Measurements from ENCODE around the gene HOPX.
"Not testable (repeated sequence)": the region's sequence is repeated elsewhere in the genome, so short reads cannot be mapped to it uniquely, and the experiment has no call there.

HOPX gene

GRCh38 chr4:56637154-56637553, 43.9 kb downstream of the HOPX start:
- H3K4me1 ChIP-seq (ENCODE audit: insufficient read depth, low read length): no peaks in the 10 kb centered on the region
- H3K27me3 ChIP-seq (ENCODE audit: insufficient read depth, low read length): no peaks in the 10 kb centered on the region
- no peaks in the 10 kb centered on the region for H3K36me3 ChIP-seq (ENCODE audit: insufficient read depth, low read depth, low read length)
- H3K27ac ChIP-seq (ENCODE audit: low read length): no peak overlapping the region
- H3K9ac ChIP-seq (ENCODE audit: low read depth, low read length): no peak overlapping the region
- H3K9me3 ChIP-seq (ENCODE audit: insufficient read depth, low read depth, low read length): no peaks in the 10 kb centered on the region; the same call in 1 of the 2 replicates
- no peak overlapping the region for H3K4me3 ChIP-seq (ENCODE audit: low read length)

- not testable (repeated sequence) for H3K9ac ChIP-seq (ENCODE audit: low read depth, low read length); H3K27me3 ChIP-seq (ENCODE audit: insufficient read depth, low read length); H3K36me3 ChIP-seq (ENCODE audit: insufficient read depth, low read depth, low read length); H3K27ac ChIP-seq (ENCODE audit: low read length); H3K4me1 ChIP-seq (ENCODE audit: insufficient read depth, low read length); H3K4me3 ChIP-seq (ENCODE audit: low read length); H3K9me3 ChIP-seq (ENCODE audit: insufficient read depth, low read depth, low read length)
Measured at GRCh38 chr4:56634954-56635353, 46.1 kb downstream of the HOPX start.

GRCh38 chr4:56633486-56633885, 47.6 kb downstream of the HOPX start:
- Histone ChIP-seq H3K9me3 (ENCODE audit: insufficient read depth, low read depth, low read length) (no peaks in the 10 kb centered on the region; the same call in 1 of the 2 replicates), H3K4me3 (ENCODE audit: low read length) (no peak overlapping the region), H3K27me3 (ENCODE audit: insufficient read depth, low read length) (no peaks in the 10 kb centered on the region), H3K4me1 (ENCODE audit: insufficient read depth, low read length) (no peaks in the 10 kb centered on the region), H3K9ac (ENCODE audit: low read depth, low read length) (no peak overlapping the region), H3K27ac (ENCODE audit: low read length) (no peak overlapping the region), H3K36me3 (ENCODE audit: insufficient read depth, low read depth, low read length) (no peaks in the 10 kb centered on the region)

GRCh38 chr4:56630876-56631666, 50.0 kb downstream of the HOPX start:
- no peak overlapping the region for H3K9ac ChIP-seq (ENCODE audit: low read depth, low read length)
- no peaks in the 10 kb centered on the region for H3K4me1 ChIP-seq (ENCODE audit: insufficient read depth, low read length)
- H3K27me3 ChIP-seq (ENCODE audit: insufficient read depth, low read length): no peaks in the 10 kb centered on the region
- no peak overlapping the region for H3K27ac ChIP-seq (ENCODE audit: low read length)
- H3K9me3 ChIP-seq (ENCODE audit: insufficient read depth, low read depth, low read length): peaks cover 14% of the 10 kb centered on the region
- no peaks in the 10 kb centered on the region for H3K36me3 ChIP-seq (ENCODE audit: insufficient read depth, low read depth, low read length)
- no peak overlapping the region for H3K4me3 ChIP-seq (ENCODE audit: low read length)

- no peaks in the 10 kb centered on the region for H3K27me3 ChIP-seq (ENCODE audit: insufficient read depth, low read length)
- peaks cover 33% of the 10 kb centered on the region for H3K9me3 ChIP-seq (ENCODE audit: insufficient read depth, low read depth, low read length)
- H3K36me3 ChIP-seq (ENCODE audit: insufficient read depth, low read depth, low read length): no peaks in the 10 kb centered on the region
Measured at GRCh38 chr4:56628592-56628991, 52.5 kb downstream of the HOPX start.

DNA sequence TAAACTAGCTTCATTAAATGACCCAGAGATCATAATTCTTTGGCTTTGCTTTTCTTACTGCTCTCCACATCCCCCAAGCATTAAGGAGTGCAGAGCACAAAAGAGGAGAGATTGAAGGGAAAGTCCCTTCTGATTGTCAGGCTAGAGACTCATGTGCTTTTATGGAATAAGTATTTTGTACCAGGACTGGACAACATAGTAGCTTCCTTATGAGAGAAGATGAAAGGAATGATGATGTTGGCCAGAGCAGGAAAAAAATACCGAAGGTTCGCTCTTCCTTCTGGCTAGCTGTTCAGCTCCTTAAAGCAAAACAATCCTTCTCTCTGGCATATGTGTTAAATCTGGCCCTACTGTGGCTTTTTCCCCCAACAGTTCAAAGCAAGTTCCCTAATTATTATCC, 53.1 kb downstream of the HOPX start:
- peaks cover 38% of the 10 kb centered on the region for H3K9me3 ChIP-seq (ENCODE audit: insufficient read depth, low read depth, low read length)
- H3K36me3 ChIP-seq (ENCODE audit: insufficient read depth, low read depth, low read length): no peaks in the 10 kb centered on the region
- H3K27me3 ChIP-seq (ENCODE audit: insufficient read depth, low read length): no peaks in the 10 kb centered on the region
- H3K9ac ChIP-seq (ENCODE audit: low read depth, low read length): no peak overlapping the region
- no peaks in the 10 kb centered on the region for H3K4me1 ChIP-seq (ENCODE audit: insufficient read depth, low read length)
- no peak overlapping the region for H3K4me3 ChIP-seq (ENCODE audit: low read length)
- no peak overlapping the region for H3K27ac ChIP-seq (ENCODE audit: low read length)

More at GRCh38 chr4:56628592-56628991, 52.5 kb downstream of the HOPX start:
- no peak overlapping the region for H3K9ac ChIP-seq (ENCODE audit: low read depth, low read length)
- no peaks in the 10 kb centered on the region for H3K4me1 ChIP-seq (ENCODE audit: insufficient read depth, low read length)
- no peak overlapping the region for H3K27ac ChIP-seq (ENCODE audit: low read length)
- H3K4me3 ChIP-seq (ENCODE audit: low read length): no peak overlapping the region

DNA sequence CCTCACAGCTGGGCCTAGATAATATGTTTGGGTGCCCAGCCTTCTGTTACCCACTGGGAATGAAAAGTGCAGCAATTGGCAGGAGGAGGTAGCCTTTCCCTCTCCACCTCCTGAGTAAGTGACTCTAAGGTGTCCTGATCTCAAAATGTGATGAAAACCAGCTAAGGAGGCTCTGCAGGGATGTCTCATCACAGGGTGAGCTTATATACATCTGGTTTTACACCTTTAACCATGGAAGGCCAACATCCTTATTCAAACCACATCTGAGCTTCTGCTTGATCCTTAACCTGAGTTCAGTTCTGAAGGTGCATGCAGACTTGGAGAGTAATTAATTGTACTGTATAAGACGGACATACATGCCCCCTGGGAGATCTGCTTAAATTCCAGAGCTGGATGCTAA, 53.7 kb downstream of the HOPX start:
- H3K9ac ChIP-seq (ENCODE audit: low read depth, low read length): no peak overlapping the region
- no peaks in the 10 kb centered on the region for H3K4me1 ChIP-seq (ENCODE audit: insufficient read depth, low read length)
- H3K9me3 ChIP-seq (ENCODE audit: insufficient read depth, low read depth, low read length): peaks cover 38% of the 10 kb centered on the region
- H3K4me3 ChIP-seq (ENCODE audit: low read length): no peak overlapping the region
- H3K27ac ChIP-seq (ENCODE audit: low read length): no peak overlapping the region
- H3K36me3 ChIP-seq (ENCODE audit: insufficient read depth, low read depth, low read length): no peaks in the 10 kb centered on the region
- no peaks in the 10 kb centered on the region for H3K27me3 ChIP-seq (ENCODE audit: insufficient read depth, low read length)

- H3K27ac ChIP-seq (ENCODE audit: low read length): no peak overlapping the region
- no peaks in the 10 kb centered on the region for H3K4me1 ChIP-seq (ENCODE audit: insufficient read depth, low read length)
Measured at GRCh38 chr4:56626963-56627362, 54.1 kb downstream of the HOPX start.

DNA sequence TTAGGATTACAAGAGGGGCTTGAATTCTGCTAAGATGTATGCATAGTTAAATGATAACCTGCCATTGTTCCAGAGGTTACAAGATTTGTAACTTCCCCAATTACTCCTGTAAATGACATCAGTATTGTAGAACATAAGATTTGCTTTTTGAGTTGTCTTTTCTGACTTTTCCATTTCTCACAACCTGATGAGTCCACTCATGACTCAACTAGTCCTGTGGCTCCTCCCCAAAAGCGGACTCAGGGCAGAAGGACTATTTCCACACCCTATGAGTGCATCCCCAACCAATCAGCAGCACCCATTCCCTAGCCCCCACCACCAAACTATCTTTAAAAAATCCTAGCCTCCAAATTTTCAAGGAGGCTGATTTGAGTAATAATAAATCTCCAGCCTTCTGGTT, 54.7 kb downstream of the HOPX start:
- Histone ChIP-seq H3K9me3 (ENCODE audit: insufficient read depth, low read depth, low read length) (peaks cover 38% of the 10 kb centered on the region), H3K4me1 (ENCODE audit: insufficient read depth, low read length) (no peaks in the 10 kb centered on the region), H3K9ac (ENCODE audit: low read depth, low read length) (no peak overlapping the region), H3K36me3 (ENCODE audit: insufficient read depth, low read depth, low read length) (no peaks in the 10 kb centered on the region), H3K27ac (ENCODE audit: low read length) (no peak overlapping the region), H3K27me3 (ENCODE audit: insufficient read depth, low read length) (no peaks in the 10 kb centered on the region), H3K4me3 (ENCODE audit: low read length) (no peak overlapping the region)

More at GRCh38 chr4:56626963-56627362, 54.1 kb downstream of the HOPX start:
- Histone ChIP-seq H3K9me3 (ENCODE audit: insufficient read depth, low read depth, low read length) (peaks cover 38% of the 10 kb centered on the region), H3K27me3 (ENCODE audit: insufficient read depth, low read length) (no peaks in the 10 kb centered on the region), H3K9ac (ENCODE audit: low read depth, low read length) (no peak overlapping the region), H3K4me3 (ENCODE audit: low read length) (no peak overlapping the region), H3K36me3 (ENCODE audit: insufficient read depth, low read depth, low read length) (no peaks in the 10 kb centered on the region)

DNA sequence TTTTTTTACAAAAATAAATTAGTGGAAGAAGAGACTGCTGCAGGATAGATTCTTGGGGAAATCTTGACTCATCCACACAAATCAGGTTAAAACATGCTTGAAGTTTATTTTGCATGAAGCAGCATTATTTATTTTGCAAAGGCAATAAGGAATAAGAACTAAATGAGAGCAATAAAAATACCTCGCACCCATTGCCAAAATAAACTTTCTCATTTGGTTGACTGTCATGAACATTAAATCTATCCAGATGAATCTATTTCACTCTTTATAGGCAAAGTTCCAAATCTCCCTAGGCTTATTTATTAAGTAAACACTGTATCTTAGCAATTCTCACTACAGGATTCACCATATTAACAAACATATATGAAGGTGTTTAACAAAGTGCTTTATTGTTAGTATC, 58.9 kb downstream of the HOPX start:
- H3K27ac ChIP-seq (ENCODE audit: low read length): no peak overlapping the region
- H3K36me3 ChIP-seq (ENCODE audit: insufficient read depth, low read depth, low read length): no peaks in the 10 kb centered on the region
- H3K9me3 ChIP-seq (ENCODE audit: insufficient read depth, low read depth, low read length): peaks cover 34% of the 10 kb centered on the region
- peaks cover 3% of the 10 kb centered on the region; the same call in 1 of the 2 replicates for H3K4me1 ChIP-seq (ENCODE audit: insufficient read depth, low read length)
- no peaks in the 10 kb centered on the region for H3K27me3 ChIP-seq (ENCODE audit: insufficient read depth, low read length)
- no peak overlapping the region for H3K9ac ChIP-seq (ENCODE audit: low read depth, low read length)
- no peak overlapping the region for H3K4me3 ChIP-seq (ENCODE audit: low read length)

DNA sequence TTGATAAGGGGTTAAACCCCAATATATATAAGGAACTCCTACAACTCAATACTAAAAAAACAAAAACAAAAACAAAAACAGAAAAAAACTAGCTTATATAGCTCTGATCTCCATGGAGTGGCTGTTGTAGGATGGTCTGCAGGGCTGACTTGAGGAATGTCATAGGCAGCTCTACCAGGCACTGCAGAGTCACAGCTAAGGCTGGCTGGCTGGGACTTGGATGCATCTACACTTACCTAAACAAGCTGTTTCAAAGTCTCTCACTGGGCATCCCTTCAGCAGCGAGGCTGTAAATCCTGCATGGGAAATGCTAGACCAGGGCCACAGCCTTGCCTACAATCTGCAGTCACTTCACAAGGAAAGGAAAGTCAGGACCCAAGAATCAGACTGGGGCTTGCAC, 61.3 kb downstream of the HOPX start:
- H3K36me3 ChIP-seq (ENCODE audit: insufficient read depth, low read depth, low read length): no peaks in the 10 kb centered on the region
- peaks cover 3% of the 10 kb centered on the region; the same call in 1 of the 2 replicates for H3K4me1 ChIP-seq (ENCODE audit: insufficient read depth, low read length)
- H3K4me3 ChIP-seq (ENCODE audit: low read length): no peak overlapping the region
- H3K9ac ChIP-seq (ENCODE audit: low read depth, low read length): no peak overlapping the region
- no peaks in the 10 kb centered on the region for H3K27me3 ChIP-seq (ENCODE audit: insufficient read depth, low read length)
- H3K27ac ChIP-seq (ENCODE audit: low read length): no peak overlapping the region
- H3K9me3 ChIP-seq (ENCODE audit: insufficient read depth, low read depth, low read length): peaks cover 14% of the 10 kb centered on the region

- H3K9ac ChIP-seq (ENCODE audit: low read depth, low read length): no peak overlapping the region
- peaks cover 7% of the 10 kb centered on the region for H3K9me3 ChIP-seq (ENCODE audit: insufficient read depth, low read depth, low read length)
- no peak overlapping the region for H3K27ac ChIP-seq (ENCODE audit: low read length)
- no peaks in the 10 kb centered on the region for H3K36me3 ChIP-seq (ENCODE audit: insufficient read depth, low read depth, low read length)
- H3K4me3 ChIP-seq (ENCODE audit: low read length): no peak overlapping the region
- H3K4me1 ChIP-seq (ENCODE audit: insufficient read depth, low read length): peaks cover 3% of the 10 kb centered on the region; the same call in 1 of the 2 replicates
- no peaks in the 10 kb centered on the region for H3K27me3 ChIP-seq (ENCODE audit: insufficient read depth, low read length)
Measured at GRCh38 chr4:56619160-56619559, 61.9 kb downstream of the HOPX start.

Data from iPS-20b (cell line).